GM21717 (cell line): ENCODE measurements around the gene BLVRA.

Source experiments
- ATAC-seq: cut with Tn5 transposase; IDR thresholded peaks from one replicate; pipeline ENCODE4 v1.9.1; 2021; ENCODE audit warnings: mild to moderate bottlenecking, moderate library complexity; ENCODE audit not compliant: unreplicated experiment

The BLVRA gene

GRCh38 chr7:43749383-43749940 is 9.0 kb upstream of the BLVRA start:
- ATAC-seq, result no peak

GRCh38 chr7:43750016-43750887 is 8.2 kb upstream of the BLVRA start:
- ATAC-seq, result no peak

- no peak for ATAC-seq
Observed at GRCh38 chr7:43752411-43752810, 6.1 kb upstream of the BLVRA start.

DNA sequence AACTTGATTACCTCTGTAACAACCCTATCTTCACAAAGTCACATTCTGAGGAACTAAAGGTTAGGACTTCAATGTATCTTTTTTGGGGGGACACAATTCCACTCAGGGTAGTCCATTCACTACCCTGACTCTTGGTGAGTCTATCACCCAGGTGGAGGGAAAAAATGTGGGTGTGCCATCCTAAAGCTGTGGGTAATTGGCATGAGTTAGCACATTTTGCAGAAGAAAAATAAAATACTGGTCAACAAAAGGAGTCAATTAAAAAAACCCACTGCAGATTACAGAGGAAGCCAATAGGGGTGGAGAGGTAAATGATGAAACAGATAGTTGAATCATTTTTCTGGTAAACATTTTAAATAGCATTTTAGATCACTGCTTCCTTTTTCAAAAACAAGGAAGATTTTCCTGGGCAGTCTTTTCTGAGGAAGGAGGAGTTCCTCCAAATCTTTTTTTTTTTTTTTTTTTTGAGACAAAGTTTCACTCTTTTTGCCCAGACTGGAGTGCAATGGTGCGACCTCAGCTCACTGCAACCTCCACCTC is 5.1 kb upstream of the BLVRA start:
- no peak for ATAC-seq

DNA sequence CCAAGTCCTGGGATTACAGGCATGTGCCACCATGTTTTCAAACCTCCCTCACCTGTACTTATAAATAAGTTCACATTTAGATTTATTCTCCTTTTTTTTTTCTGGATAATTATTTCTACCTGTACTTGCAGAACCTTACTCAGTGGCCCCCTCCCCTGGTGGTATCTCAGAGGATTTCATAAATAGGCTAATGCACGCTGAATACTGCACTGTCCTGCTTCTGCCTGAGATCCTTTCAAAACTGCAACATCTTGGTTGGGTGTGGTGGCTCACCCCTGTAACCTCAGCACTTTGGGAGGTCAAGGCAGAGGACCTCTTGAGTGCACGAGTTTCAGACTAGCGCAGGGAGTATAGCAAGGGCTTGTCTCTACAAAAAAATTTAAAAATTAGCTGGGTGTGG is 4.6 kb upstream of the BLVRA start:
- no peak for ATAC-seq

- no peak for ATAC-seq
Observed at GRCh38 chr7:43754596-43754995, 3.9 kb upstream of the BLVRA start.

- ATAC-seq, result no peak
Observed at GRCh38 chr7:43756368-43757072, 2.0 kb upstream of the BLVRA start.

GRCh38 chr7:43757073-43757720 is 1.3 kb upstream of the BLVRA start:
- no peak for ATAC-seq

GRCh38 chr7:43758822-43759683 is 573 bp downstream of the BLVRA start:
- ATAC-seq, result peak; percentile 51

GRCh38 chr7:43760861-43761260 is 2.4 kb downstream of the BLVRA start:
- ATAC-seq, result no peak

GRCh38 chr7:43761382-43761781 is 2.9 kb downstream of the BLVRA start:
- ATAC-seq, result no peak

- no peak for ATAC-seq
Observed at GRCh38 chr7:43761938-43762692, 3.6 kb downstream of the BLVRA start.

DNA sequence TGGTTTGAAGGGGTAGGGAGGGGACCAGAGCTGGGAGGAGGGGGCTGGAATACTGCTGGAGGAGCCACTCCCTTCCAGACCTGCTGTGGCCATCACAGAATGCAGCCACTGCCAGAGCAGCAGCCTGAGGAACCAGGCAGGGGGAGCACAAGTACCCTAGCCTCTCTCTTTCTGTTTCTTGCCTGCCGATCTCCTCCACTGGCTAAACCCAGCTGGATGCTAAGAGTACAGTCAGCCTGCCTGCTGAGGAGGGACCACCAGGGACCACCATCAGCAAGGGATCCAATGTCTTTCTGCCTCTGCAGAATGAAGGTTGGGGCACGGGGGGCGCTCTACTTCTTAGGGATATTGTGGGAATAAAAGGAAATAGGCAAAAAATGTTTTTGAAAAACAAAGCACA is 4.7 kb downstream of the BLVRA start:
- no peak for ATAC-seq

DNA sequence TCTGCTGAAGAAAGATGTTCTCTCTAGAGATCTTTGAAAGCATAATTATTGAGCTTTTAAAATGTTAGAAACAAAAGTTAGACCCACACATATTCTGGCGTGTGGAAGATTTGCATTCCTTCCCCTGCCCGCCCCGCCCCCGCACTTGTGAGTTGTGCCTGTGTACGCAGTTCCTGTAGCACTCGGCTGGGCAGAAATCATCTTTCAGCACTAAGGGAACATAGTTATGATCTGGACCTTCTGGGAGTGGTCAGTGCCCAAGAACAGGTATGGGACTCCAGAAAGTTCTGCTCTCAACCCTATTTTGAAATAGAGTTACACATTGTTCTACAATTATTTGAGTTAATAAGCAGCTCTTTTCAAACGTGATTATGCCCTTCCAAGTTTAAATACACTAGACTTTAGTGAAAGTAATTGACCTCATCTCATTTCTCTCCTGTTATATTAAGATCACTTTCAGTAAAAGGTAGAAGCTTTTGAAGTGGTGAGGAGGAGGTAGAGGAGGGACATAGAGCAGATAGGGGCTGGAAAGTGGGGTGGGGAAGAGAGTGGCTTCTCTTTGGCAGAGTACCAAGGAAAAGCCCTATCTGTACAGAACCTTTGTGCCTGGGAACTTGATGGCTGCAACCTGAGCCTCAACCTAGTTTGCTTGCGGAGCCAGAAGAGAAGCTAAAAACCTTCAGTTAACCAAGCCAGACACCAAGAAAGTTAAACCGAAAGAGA is 5.7 kb downstream of the BLVRA start:
- peak; percentile 55 for ATAC-seq

GRCh38 chr7:43764807-43765491 is 6.5 kb downstream of the BLVRA start:
- no peak for ATAC-seq

DNA sequence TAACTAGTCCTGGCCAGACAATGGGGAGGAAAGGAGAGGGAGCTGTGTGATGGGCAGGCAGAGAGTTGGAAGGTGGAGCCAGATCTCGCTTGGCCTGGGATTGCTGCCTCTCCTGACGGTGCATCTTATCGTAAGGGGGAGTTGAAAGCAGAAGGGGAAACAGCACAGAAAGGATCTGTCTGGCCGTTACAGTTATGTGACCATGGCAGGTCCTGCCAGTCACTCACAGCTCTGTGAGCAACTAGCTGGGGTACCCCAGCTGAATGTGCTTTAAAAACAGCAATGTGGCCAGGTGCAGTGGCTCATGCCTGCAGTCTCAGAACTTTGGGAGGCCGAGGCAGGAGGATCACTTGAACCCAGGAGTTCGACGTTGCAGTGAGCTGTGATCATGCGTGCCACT is 8.1 kb downstream of the BLVRA start:
- no peak for ATAC-seq

DNA sequence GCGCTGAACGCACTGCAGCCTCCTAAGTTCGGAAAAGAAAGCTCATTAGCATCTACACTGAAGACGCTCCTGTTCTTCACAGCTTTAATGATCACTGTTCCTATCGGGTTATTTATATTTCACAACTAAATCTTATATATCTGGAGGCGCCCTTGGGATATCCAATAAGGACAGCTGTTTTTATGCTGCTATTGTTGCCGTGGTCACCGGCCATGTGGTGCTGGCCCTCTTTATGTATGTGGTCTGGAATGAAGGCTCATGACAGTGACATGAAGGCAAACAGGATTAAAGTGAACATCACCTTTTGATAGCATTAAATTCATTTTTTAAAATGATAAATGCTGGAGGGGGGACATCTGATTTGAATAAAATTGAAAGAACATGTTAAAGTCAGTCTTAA is 8.8 kb downstream of the BLVRA start:
- ATAC-seq, result no peak

DNA sequence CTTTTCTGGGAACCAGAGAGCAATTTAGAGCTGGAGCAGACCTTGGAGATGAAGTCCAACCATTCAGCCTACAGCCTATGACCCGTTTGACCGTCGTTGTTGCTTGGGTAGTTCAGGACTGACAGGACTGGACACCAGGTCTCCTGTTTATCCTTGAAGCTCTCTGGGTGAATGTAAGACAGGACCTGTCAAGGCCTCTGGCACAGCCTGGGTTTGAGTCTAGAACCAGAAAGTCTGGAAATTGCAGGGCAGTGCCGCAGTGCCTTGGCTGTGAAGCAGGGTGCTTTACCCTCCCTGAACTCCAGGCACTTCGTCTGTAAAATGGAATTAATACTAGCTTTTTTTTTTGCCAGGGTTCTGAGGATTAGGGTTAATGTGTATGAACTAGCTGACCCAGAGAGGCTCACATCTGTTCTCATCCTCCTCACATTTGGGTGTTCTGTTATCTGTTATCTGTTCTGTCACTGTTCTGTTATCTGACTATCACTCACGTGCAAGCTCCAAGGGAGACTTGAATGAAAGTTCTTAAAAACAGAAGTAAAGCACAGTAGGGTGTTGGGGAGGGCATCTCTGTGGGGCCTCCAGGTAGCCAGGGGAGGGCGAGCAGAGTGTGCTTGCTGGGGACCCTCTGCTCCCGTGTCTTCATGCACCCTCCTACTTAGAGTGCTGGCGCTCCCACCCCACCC is 9.9 kb downstream of the BLVRA start:
- ATAC-seq, result no peak
